Dermis microvascular lymphatic vessel endothelial cell (primary cell): ENCODE data around the gene PWWP2A. TPM values are rescaled to one million over a fixed set of nuclear protein-coding genes. Genes with fewer than 3 reads are reported as not detected.
A peak's percentile ranks its signal among the peaks of the same experiment; 100 is the strongest.

ENCODE experiments used
- DNase-seq, 2 donors: peaks; one replicate each; pipeline versions ENCODE4 v3.0.0 to v3.0.0-alpha.2; 2010; ENCODE audit warnings: low read depth in 2 of 2
- total RNA-seq: library from RNA; depleted of rRNA; stranded (reverse); fragments of >200 nt; gene quantifications from 2 replicates; pipeline ENCODE4 v1.2.1, GENCODE V29; 2014

The PWWP2A gene
- total RNA-seq, 1 donor from 2014 or later, result 9.0 TPM

- DNase-seq, result no peak
These were observed 14.0 kb upstream of the PWWP2A start for GRCh38 chr5:160133071-160133917.

- no peak for DNase-seq
These were observed 10.6 kb upstream of the PWWP2A start for GRCh38 chr5:160129841-160130240.

GRCh38 chr5:160128632-160129031 is 9.4 kb upstream of the PWWP2A start:
- DNase-seq, result no peak

GRCh38 chr5:160119905-160120266 is 636 bp upstream of the PWWP2A start:
- DNase-seq, result no peak

GRCh38 chr5:160118349-160119141 is 705 bp downstream of the PWWP2A start:
- peak in 1 of 2 donors; percentile 31 for DNase-seq

GRCh38 chr5:160116991-160117390 is 2.3 kb downstream of the PWWP2A start:
- DNase-seq, result no peak

- no peak for DNase-seq
These were observed 11.1 kb downstream of the PWWP2A start for GRCh38 chr5:160108124-160108523.

GRCh38 chr5:160105686-160106360 is 13.4 kb downstream of the PWWP2A start:
- DNase-seq, result no peak

GRCh38 chr5:160097991-160098390 is 21.3 kb downstream of the PWWP2A start:
- no peak for DNase-seq

GRCh38 chr5:160096178-160096577 is 23.1 kb downstream of the PWWP2A start:
- no peak for DNase-seq

- DNase-seq, result no peak
These were observed 26.1 kb downstream of the PWWP2A start for GRCh38 chr5:160092960-160093707.

- no peak for DNase-seq
These were observed 26.7 kb downstream of the PWWP2A start for GRCh38 chr5:160092514-160092913.

- no peak for DNase-seq
These were observed 29.2 kb downstream of the PWWP2A start for GRCh38 chr5:160090059-160090458.

GRCh38 chr5:160089531-160089930 is 29.7 kb downstream of the PWWP2A start:
- peak in 1 of 2 donors; percentile 28 for DNase-seq

GRCh38 chr5:160088805-160089204 is 30.4 kb downstream of the PWWP2A start:
- no peak for DNase-seq

GRCh38 chr5:160087199-160087598 is 32.1 kb downstream of the PWWP2A start:
- no peak for DNase-seq

GRCh38 chr5:160084144-160084543 is 35.1 kb downstream of the PWWP2A start:
- no peak for DNase-seq

- DNase-seq, result peak in 1 of 2 donors; percentile 51
These were observed 35.7 kb downstream of the PWWP2A start for GRCh38 chr5:160083501-160083900.

GRCh38 chr5:160082614-160083500 is 36.4 kb downstream of the PWWP2A start:
- DNase-seq, result peak; percentile 54 to 65

GRCh38 chr5:160081495-160081894 is 37.8 kb downstream of the PWWP2A start:
- DNase-seq, result no peak
